Upper lobe of left lung (tissue), 4 donors: ENCODE results near the gene BCL7A.

Source experiments
- CTCF ChIP-seq, 6 experiments: fragments of 450-650 bp in 4 of 6; fragments of 200-600 bp in 2 of 6; sonication (generic) in 2 of 6; IDR thresholded peaks; one replicate each; pipeline ENCODE4 v1.5.1; 2016 to 2019; ENCODE audit warnings: antibody characterized with exemption in 6 of 6
- POLR2A ChIP-seq, 4 donors: fragments of 450-650 bp; IDR thresholded peaks; one replicate each; pipeline ENCODE4 v1.5.1; 2016 to 2017; ENCODE audit warnings: antibody characterized with exemption in 4 of 4, mild to moderate bottlenecking in 2 of 4
- POLR2AphosphoS5 ChIP-seq, 2 donors: sonication (generic); formaldehyde crosslinking; IDR thresholded peaks; one replicate each; pipeline ENCODE4 v1.5.1; 2017; ENCODE audit warnings: antibody characterized with exemption in 2 of 2

GRCh38 chr12:122058549-122059149, 37.0 kb downstream of the BCL7A start:
- TF ChIP-seq CTCF (IDR thresholded peaks at IDR 0.05) (no peak), POLR2AphosphoS5 (IDR thresholded peaks at IDR 0.05) (no peak), POLR2A (IDR thresholded peaks at IDR 0.05) (no peak)
